ENCODE data around the gene MTMR3. TPM values are rescaled to one million over a fixed set of nuclear protein-coding genes. Genes with fewer than 3 reads are reported as not detected.

MTMR3 gene
- polyA plus RNA-seq, 1 of the 3 experiments (the other 2 are of a cell fraction): 20.4 TPM

- Histone ChIP-seq H3K27ac (ENCODE audit: low read depth in 2 of 2, low read length in 1 of 2) (no peak overlapping the region), H3K4me3 (ENCODE audit: low read depth in 2 of 2, low read length in 1 of 2) (no peak overlapping the region), H3K9me3 (no peaks in the 10 kb centered on the region), H4K20me1 (ENCODE audit: insufficient read depth) (no peaks in the 10 kb centered on the region), H2AFZ (ENCODE audit: low read depth) (no peak overlapping the region), H3K9me2 (no peaks in the 10 kb centered on the region), H3K4me2 (no peak overlapping the region), H3K36me3 (replicated peaks in 1 of 2; ENCODE audit: control insufficient read depth in 1 of 2, insufficient read depth in 2 of 2, low read length in 1 of 2) (peaks cover 13 to 14% of the 10 kb centered on the region in 2 experiments), H3K79me2 (ENCODE audit: insufficient read depth) (no peaks in the 10 kb centered on the region), H3K27me3 (ENCODE audit: insufficient read depth) (no peaks in the 10 kb centered on the region), H3K4me1 (ENCODE audit: control insufficient read depth in 1 of 2, insufficient read depth in 2 of 2, low read depth in 1 of 2, low read length in 1 of 2) (peaks cover 0 to 6% of the 10 kb centered on the region in 2 experiments; a peak in 2 of 4 replicates), H3K9ac (no peak overlapping the region), H3F3A (replicated peaks; ENCODE audit: insufficient read depth) (no peaks in the 10 kb centered on the region)
- DNase-seq: no peak
- POLR2A ChIA-PET: no interaction called here
- WGBS (ENCODE audit: low lambda C conversion rate): 80% methylated on average over 3 of the region's 3 CpGs
- TF ChIP-seq, protein P1, sequence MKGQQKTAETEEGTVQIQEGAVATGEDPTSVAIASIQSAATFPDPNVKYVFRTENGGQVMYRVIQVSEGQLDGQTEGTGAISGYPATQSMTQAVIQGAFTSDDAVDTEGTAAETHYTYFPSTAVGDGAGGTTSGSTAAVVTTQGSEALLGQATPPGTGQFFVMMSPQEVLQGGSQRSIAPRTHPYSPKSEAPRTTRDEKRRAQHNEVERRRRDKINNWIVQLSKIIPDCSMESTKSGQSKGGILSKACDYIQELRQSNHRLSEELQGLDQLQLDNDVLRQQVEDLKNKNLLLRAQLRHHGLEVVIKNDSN (IDR thresholded peaks at IDR 0.05; ENCODE audit: borderline replicate concordance, low read depth): no peak
- TF ChIP-seq MXI1 (IDR thresholded peaks at IDR 0.05; ENCODE audit: low read depth, low read length): no peak
- no peak for TF ChIP-seq GABPA (IDR thresholded peaks at IDR 0.05; ENCODE audit: low read depth)
- TF ChIP-seq NRF1 (IDR thresholded peaks at IDR 0.05; ENCODE audit: low read depth, low read length): no peak
- no peak for TF ChIP-seq RAD21 (IDR thresholded peaks at IDR 0.05; ENCODE audit: low read length)
- no peak for TF ChIP-seq FOXM1 (IDR thresholded peaks at IDR 0.05; ENCODE audit: low read depth)
- TF ChIP-seq, protein P2, sequence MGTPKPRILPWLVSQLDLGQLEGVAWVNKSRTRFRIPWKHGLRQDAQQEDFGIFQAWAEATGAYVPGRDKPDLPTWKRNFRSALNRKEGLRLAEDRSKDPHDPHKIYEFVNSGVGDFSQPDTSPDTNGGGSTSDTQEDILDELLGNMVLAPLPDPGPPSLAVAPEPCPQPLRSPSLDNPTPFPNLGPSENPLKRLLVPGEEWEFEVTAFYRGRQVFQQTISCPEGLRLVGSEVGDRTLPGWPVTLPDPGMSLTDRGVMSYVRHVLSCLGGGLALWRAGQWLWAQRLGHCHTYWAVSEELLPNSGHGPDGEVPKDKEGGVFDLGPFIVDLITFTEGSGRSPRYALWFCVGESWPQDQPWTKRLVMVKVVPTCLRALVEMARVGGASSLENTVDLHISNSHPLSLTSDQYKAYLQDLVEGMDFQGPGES (IDR thresholded peaks at IDR 0.05; ENCODE audit: low read depth, low read length): no peak
- TF ChIP-seq, protein P3, sequence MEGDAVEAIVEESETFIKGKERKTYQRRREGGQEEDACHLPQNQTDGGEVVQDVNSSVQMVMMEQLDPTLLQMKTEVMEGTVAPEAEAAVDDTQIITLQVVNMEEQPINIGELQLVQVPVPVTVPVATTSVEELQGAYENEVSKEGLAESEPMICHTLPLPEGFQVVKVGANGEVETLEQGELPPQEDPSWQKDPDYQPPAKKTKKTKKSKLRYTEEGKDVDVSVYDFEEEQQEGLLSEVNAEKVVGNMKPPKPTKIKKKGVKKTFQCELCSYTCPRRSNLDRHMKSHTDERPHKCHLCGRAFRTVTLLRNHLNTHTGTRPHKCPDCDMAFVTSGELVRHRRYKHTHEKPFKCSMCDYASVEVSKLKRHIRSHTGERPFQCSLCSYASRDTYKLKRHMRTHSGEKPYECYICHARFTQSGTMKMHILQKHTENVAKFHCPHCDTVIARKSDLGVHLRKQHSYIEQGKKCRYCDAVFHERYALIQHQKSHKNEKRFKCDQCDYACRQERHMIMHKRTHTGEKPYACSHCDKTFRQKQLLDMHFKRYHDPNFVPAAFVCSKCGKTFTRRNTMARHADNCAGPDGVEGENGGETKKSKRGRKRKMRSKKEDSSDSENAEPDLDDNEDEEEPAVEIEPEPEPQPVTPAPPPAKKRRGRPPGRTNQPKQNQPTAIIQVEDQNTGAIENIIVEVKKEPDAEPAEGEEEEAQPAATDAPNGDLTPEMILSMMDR (IDR thresholded peaks at IDR 0.05): no peak
- TF ChIP-seq NFIC (IDR thresholded peaks at IDR 0.05; ENCODE audit: borderline replicate concordance): no peak
- TF ChIP-seq TAF1 (IDR thresholded peaks at IDR 0.05; ENCODE audit: borderline replicate concordance, low read depth, low read length): no peak
- TF ChIP-seq GATA2 (CRISPR knock-in tag; IDR thresholded peaks at IDR 0.05): no peak
- TF ChIP-seq SIN3A (IDR thresholded peaks at IDR 0.05; ENCODE audit: borderline replicate concordance, low read depth, low read length): no peak
- TF ChIP-seq, protein P4, sequence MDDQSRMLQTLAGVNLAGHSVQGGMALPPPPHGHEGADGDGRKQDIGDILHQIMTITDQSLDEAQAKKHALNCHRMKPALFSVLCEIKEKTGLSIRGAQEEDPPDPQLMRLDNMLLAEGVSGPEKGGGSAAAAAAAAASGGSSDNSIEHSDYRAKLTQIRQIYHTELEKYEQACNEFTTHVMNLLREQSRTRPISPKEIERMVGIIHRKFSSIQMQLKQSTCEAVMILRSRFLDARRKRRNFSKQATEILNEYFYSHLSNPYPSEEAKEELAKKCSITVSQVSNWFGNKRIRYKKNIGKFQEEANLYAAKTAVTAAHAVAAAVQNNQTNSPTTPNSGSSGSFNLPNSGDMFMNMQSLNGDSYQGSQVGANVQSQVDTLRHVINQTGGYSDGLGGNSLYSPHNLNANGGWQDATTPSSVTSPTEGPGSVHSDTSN (IDR thresholded peaks at IDR 0.05): no peak
- TF ChIP-seq, protein P5, sequence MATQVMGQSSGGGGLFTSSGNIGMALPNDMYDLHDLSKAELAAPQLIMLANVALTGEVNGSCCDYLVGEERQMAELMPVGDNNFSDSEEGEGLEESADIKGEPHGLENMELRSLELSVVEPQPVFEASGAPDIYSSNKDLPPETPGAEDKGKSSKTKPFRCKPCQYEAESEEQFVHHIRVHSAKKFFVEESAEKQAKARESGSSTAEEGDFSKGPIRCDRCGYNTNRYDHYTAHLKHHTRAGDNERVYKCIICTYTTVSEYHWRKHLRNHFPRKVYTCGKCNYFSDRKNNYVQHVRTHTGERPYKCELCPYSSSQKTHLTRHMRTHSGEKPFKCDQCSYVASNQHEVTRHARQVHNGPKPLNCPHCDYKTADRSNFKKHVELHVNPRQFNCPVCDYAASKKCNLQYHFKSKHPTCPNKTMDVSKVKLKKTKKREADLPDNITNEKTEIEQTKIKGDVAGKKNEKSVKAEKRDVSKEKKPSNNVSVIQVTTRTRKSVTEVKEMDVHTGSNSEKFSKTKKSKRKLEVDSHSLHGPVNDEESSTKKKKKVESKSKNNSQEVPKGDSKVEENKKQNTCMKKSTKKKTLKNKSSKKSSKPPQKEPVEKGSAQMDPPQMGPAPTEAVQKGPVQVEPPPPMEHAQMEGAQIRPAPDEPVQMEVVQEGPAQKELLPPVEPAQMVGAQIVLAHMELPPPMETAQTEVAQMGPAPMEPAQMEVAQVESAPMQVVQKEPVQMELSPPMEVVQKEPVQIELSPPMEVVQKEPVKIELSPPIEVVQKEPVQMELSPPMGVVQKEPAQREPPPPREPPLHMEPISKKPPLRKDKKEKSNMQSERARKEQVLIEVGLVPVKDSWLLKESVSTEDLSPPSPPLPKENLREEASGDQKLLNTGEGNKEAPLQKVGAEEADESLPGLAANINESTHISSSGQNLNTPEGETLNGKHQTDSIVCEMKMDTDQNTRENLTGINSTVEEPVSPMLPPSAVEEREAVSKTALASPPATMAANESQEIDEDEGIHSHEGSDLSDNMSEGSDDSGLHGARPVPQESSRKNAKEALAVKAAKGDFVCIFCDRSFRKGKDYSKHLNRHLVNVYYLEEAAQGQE (IDR thresholded peaks at IDR 0.05; ENCODE audit: low read depth, low read length): no peak
- TF ChIP-seq FOSL2 (IDR thresholded peaks at IDR 0.05; ENCODE audit: borderline replicate concordance, low read depth): no peak
- no peak for TF ChIP-seq YY1 (IDR thresholded peaks at IDR 0.05; ENCODE audit: low read depth)
- no peak for TF ChIP-seq USF2 (IDR thresholded peaks at IDR 0.05; ENCODE audit: borderline replicate concordance, low read depth, low read length)
- TF ChIP-seq TCF12 (IDR thresholded peaks at IDR 0.05): no peak
- no peak for TF ChIP-seq JUND (IDR thresholded peaks at IDR 0.05)
- CTCF ChIA-PET: interaction anchor here (0.7 to 6.4 kb wide), 2 partner anchors 25 to 289 kb away, joined by 3 to 33 read pairs; no protein-coding TSS in a partner anchor
Measured at GRCh38 chr22:29979777-29980321, 96.9 kb downstream of the MTMR3 start.
